Measurements from ENCODE around the gene MMP14. TPM values are rescaled to one million over a fixed set of nuclear protein-coding genes. Genes with fewer than 3 reads are reported as not detected.
A peak's percentile ranks its signal among the peaks of the same experiment; 100 is the strongest.

The MMP14 gene
- total and polyA plus RNA-seq, 7 experiments from 2014 or later = 1.8 to 6.6 (median 2.0) TPM; not detected in 2

DNA sequence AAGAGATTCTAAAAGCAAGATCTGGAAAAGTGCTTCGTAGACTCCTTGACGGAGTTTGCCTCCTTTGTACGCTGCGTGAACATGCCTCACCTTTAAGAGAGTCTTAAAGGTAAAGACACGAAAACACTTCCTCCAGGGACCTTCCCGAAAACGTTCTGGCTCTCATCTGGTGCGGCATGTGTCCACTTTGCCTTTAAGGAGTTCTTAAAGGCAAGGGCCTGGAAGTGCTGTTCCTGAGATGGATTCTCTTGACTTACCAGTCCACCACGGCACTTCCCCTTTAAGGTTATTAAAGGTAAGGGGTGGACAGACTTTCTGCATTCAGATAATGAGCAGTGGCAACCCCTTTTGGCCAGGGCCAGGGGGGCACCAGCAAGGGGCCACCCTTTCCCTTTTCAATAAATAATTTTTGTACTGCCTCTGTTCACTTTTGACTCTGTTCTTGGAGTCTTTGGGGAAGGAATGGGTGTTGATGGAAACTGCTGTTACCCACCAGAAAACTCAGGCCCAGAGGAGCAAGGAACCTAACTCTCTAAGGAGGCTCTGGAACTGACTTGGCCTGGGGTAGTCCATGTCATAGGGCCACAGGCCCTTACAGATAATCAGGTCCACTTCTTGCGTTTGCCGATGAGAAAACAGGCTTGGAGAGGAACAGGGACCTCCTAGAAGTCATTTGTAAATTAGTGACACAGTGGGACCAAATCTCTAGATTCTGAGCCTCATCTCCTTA, 51.0 kb downstream of the MMP14 start:
- peak overlapping the region; percentile 85 to 98 (median 96) for H3K27ac Mint-ChIP-seq
- H3K36me3 Mint-ChIP-seq = peaks cover 0 to 10% (median 5%) of the 10 kb centered on the region in 5 donors
- peaks cover 0 to 21% (median 0%) of the 10 kb centered on the region in 5 donors for H3K27me3 Mint-ChIP-seq
- intact Hi-C loops (cut with micrococcal nuclease) = loop anchor here (1.0 to 5.0 kb wide), 6 partner anchors 13 to 121 kb away; partner anchors contain the start of genes LRP10 (in 1 of the 2), MRPL52 (in 1 of the 2), OXA1L (in 1 of the 2) and PRMT5 (in 1 of the 2)
- peak in 6 of 9 donors; percentile 6 to 56 (median 41) for DNase-seq
- Histone ChIP-seq H3K4me1 (ENCODE audit: control insufficient read depth in 2 of 2, insufficient read depth in 2 of 2, low read length in 2 of 2) (peaks cover 21 to 53% of the 10 kb centered on the region in 2 donors), H3K4me3 (ENCODE audit: low read length) (peak overlapping the region; percentile 77), H3K9me3 (ENCODE audit: control insufficient read depth in 2 of 3, low read length in 3 of 3) (no peaks in the 10 kb centered on the region), H3K36me3 (ENCODE audit: control insufficient read depth in 2 of 3, insufficient read depth in 3 of 3, low read length in 3 of 3) (no peaks in the 10 kb centered on the region), H3K27ac (ENCODE audit: low read depth, low read length) (peak overlapping the region; percentile 75), H3K27me3 (ENCODE audit: control insufficient read depth in 2 of 2, insufficient read depth in 2 of 2, low read length in 2 of 2) (no peaks in the 10 kb centered on the region)
- H3K4me1 Mint-ChIP-seq = peaks cover 37 to 72% (median 65%) of the 10 kb centered on the region in 7 donors
- CTCF ChIA-PET = interaction anchor here (0.7 to 8.0 kb wide), 6 partner anchors 15 to 408 kb away, joined by 3 to 75 read pairs (median 9); partner anchors contain the start of genes LRP10 and RBM23
- H3K9me3 Mint-ChIP-seq = no peaks in the 10 kb centered on the region
- ATAC-seq = peak; percentile 47
- H3K4me3 Mint-ChIP-seq = peak overlapping the region; percentile 88 to 100 (median 92)
- POLR2A ChIA-PET = interaction anchor here (1.2 to 10.6 kb wide), 8 partner anchors 9 to 317 kb away, joined by 3 to 145 read pairs (median 4); partner anchors contain the start of genes DAD1, LRP10 and PRMT5

DNA sequence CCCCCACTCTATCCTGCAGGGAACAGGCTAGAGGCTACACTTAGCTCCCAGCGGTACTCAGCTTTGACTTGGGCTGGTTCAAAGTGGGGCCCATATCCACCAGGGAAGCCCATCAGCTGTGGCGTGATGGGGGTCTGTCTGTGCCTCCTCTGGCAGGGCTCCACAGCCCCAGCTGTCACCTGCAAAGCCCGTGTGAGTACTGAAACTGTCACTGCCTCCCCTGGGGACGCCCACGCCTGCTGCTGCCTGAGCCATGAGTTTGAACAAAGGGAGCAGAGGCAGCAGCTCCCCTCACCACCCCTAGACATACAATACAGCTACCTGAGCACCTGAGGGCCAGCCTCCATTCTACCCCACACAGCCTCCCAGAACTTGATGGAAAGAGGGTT, 51.6 kb downstream of the MMP14 start:
- H3K4me3 ChIP-seq (ENCODE audit: low read length) = peak overlapping the region; percentile 77
- peaks cover 21 to 53% of the 10 kb centered on the region in 2 donors for H3K4me1 ChIP-seq (ENCODE audit: control insufficient read depth in 2 of 2, insufficient read depth in 2 of 2, low read length in 2 of 2)
- Mint-ChIP-seq H3K4me1 (peaks cover 37 to 68% (median 59%) of the 10 kb centered on the region in 7 donors), H3K27me3 (peaks cover 0 to 19% (median 0%) of the 10 kb centered on the region in 5 donors), H3K27ac (peak overlapping the region; percentile 85 to 98 (median 96)), H3K36me3 (peaks cover 0 to 10% (median 6%) of the 10 kb centered on the region in 5 donors), H3K4me3 (peak overlapping the region; percentile 88 to 100 (median 92)), H3K9me3 (no peaks in the 10 kb centered on the region)
- H3K9me3 ChIP-seq (ENCODE audit: control insufficient read depth in 2 of 3, low read length in 3 of 3) = no peaks in the 10 kb centered on the region
- DNase-seq = peak in 6 of 9 donors; percentile 28 to 53 (median 42)
- intact Hi-C loops (cut with micrococcal nuclease) = loop anchor here (1.0 to 5.0 kb wide), 6 partner anchors 12 to 122 kb away; partner anchors contain the start of genes RBM23 (in 2 of the 2), LRP10 (in 1 of the 2), MRPL52 (in 1 of the 2) and OXA1L (in 1 of the 2)
- H3K36me3 ChIP-seq (ENCODE audit: control insufficient read depth in 2 of 3, insufficient read depth in 3 of 3, low read length in 3 of 3) = no peaks in the 10 kb centered on the region
- no peaks in the 10 kb centered on the region for H3K27me3 ChIP-seq (ENCODE audit: control insufficient read depth in 2 of 2, insufficient read depth in 2 of 2, low read length in 2 of 2)
- ChIA-PET POLR2A (interaction anchor here (1.2 to 10.6 kb wide), 7 partner anchors 8 to 299 kb away, joined by 3 to 145 read pairs (median 5); partner anchors contain the start of genes DAD1, LRP10 and RBM23), CTCF (interaction anchor here (0.7 to 8.0 kb wide), 5 partner anchors 12 to 409 kb away, joined by 3 to 75 read pairs (median 8); partner anchors contain the start of genes LRP10 and RBM23)
- ATAC-seq = peak; percentile 18
- H3K27ac ChIP-seq (ENCODE audit: low read depth, low read length) = peak overlapping the region; percentile 75

DNA sequence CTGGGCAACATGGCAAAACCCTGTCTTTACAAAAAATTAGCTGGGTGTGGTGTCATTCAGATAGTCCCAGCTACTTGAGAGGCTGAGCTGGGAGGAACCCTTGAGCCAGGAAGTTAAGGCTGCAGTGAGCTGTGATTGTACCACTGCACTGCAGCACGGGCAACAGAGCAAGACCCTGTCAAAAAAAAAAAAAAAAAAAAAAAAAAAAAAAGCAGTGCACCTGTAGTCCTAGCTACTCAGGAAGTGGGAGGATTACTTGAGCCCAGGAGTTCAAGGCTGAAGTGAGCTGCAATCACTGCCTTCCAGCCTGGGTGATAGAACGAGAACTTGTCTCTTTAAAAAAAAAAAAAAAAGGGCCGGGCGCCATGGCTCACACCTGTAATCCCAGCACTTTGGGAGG, 52.3 kb downstream of the MMP14 start:
- Mint-ChIP-seq H3K9me3 (no peaks in the 10 kb centered on the region), H3K27me3 (peaks cover 0 to 16% (median 0%) of the 10 kb centered on the region in 5 donors), H3K27ac (peak overlapping the region; percentile 42 to 98 (median 96)), H3K4me3 (peak overlapping the region; percentile 33 to 100 (median 92)), H3K4me1 (peaks cover 34 to 61% (median 53%) of the 10 kb centered on the region in 7 donors), H3K36me3 (peaks cover 0 to 15% (median 8%) of the 10 kb centered on the region in 5 donors)
- Histone ChIP-seq H3K9me3 (ENCODE audit: control insufficient read depth in 2 of 3, low read length in 3 of 3) (no peaks in the 10 kb centered on the region), H3K4me3 (ENCODE audit: low read length) (peak overlapping the region; percentile 77), H3K36me3 (ENCODE audit: control insufficient read depth in 2 of 3, insufficient read depth in 3 of 3, low read length in 3 of 3) (no peaks in the 10 kb centered on the region), H3K4me1 (ENCODE audit: control insufficient read depth in 2 of 2, insufficient read depth in 2 of 2, low read length in 2 of 2) (peaks cover 21 to 47% of the 10 kb centered on the region in 2 donors), H3K27ac (ENCODE audit: low read depth, low read length) (peak overlapping the region; percentile 75), H3K27me3 (ENCODE audit: control insufficient read depth in 2 of 2, insufficient read depth in 2 of 2, low read length in 2 of 2) (no peaks in the 10 kb centered on the region)
- intact Hi-C loops (cut with micrococcal nuclease) = loop anchor here (1.0 to 5.0 kb wide), 2 partner anchors 31 to 61 kb away; partner anchors contain the start of genes MRPL52 (in 1 of the 2) and RBM23 (in 1 of the 2)
- ChIA-PET POLR2A (interaction anchor here (0.7 to 10.6 kb wide), 9 partner anchors 8 to 1046 kb away, joined by 3 to 145 read pairs (median 5); partner anchors contain the start of genes DAD1, LRP10 and RBM23), CTCF (interaction anchor here (0.6 to 8.0 kb wide), 13 partner anchors 8 to 944 kb away, joined by 3 to 75 read pairs (median 5); partner anchors contain the start of genes LRP10 and RBM23)
- no peak for ATAC-seq
- peak in 5 of 9 donors; percentile 14 to 48 (median 29) for DNase-seq

DNA sequence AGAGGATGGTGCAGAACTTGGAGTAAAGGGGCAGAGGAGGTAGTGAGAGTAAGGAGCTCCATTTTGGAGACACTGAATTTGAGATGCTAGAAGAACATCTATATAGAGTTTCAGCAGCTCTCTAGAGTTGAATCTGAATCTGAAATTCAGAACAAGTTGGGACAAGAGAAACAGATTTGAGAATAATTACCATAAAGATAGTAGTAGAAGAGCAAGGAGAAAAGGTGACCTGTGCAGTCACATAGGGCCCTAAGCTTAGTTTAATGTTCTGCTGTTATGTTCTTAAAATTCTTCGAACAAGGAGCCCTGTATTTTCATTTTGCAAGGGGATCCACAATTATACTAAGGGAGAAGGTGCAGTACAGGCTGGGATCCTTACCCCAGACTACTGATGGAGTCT, 54.0 kb downstream of the MMP14 start:
- Histone ChIP-seq H3K9me3 (ENCODE audit: control insufficient read depth in 2 of 3, low read length in 3 of 3) (no peaks in the 10 kb centered on the region), H3K27ac (ENCODE audit: low read depth, low read length) (no peak overlapping the region), H3K4me1 (ENCODE audit: control insufficient read depth in 2 of 2, insufficient read depth in 2 of 2, low read length in 2 of 2) (peaks cover 21 to 40% of the 10 kb centered on the region in 2 donors), H3K36me3 (ENCODE audit: control insufficient read depth in 2 of 3, insufficient read depth in 3 of 3, low read length in 3 of 3) (no peaks in the 10 kb centered on the region), H3K27me3 (ENCODE audit: control insufficient read depth in 2 of 2, insufficient read depth in 2 of 2, low read length in 2 of 2) (no peaks in the 10 kb centered on the region), H3K4me3 (ENCODE audit: low read length) (no peak overlapping the region)
- peaks cover 29 to 47% (median 39%) of the 10 kb centered on the region in 7 donors for H3K4me1 Mint-ChIP-seq
- DNase-seq = no peak
- POLR2A ChIA-PET = interaction anchor here (0.6 to 10.6 kb wide), 10 partner anchors 10 to 344 kb away, joined by 3 to 145 read pairs (median 3); partner anchors contain the start of genes LRP10 and RBM23
- intact Hi-C loops (cut with micrococcal nuclease) = no loop called here
- peak overlapping the region in 5 of 10 donors; percentile 1 to 100 (median 61) for H3K4me3 Mint-ChIP-seq
- peaks cover 0 to 11% (median 0%) of the 10 kb centered on the region in 5 donors for H3K27me3 Mint-ChIP-seq
- ATAC-seq = no peak
- CTCF ChIA-PET = interaction anchor here (0.9 to 3.9 kb wide), 3 partner anchors 9 to 38 kb away, joined by 3 to 18 read pairs (median 4); no protein-coding TSS in a partner anchor
- peak overlapping the region in 6 of 9 donors; percentile 3 to 96 (median 43) for H3K27ac Mint-ChIP-seq
- H3K9me3 Mint-ChIP-seq = no peaks in the 10 kb centered on the region
- peaks cover 0 to 15% (median 12%) of the 10 kb centered on the region in 5 donors for H3K36me3 Mint-ChIP-seq

DNA sequence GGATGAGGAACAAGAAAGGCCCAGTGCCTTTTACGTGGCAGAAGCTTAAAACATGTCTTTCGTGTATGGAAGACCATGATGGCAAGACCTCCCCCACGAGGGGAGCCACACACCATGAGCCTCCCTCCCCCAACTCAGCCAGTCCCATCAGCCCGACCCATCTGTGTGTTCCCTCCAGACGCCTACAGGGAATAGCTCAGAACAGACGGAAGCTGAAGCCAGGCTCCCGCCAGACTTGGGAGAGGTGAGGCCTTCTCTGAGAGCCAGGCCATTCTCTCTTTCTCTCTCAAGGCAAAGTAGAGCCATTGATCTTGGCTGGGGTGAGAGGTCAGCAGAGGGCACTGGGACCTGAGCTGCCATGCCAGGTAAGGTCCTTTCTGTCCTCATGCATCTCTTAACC, 56.1 kb downstream of the MMP14 start:
- H3K4me3 Mint-ChIP-seq = no peak overlapping the region
- peaks cover 0 to 3% (median 0%) of the 10 kb centered on the region in 3 experiments for H3K36me3 ChIP-seq (ENCODE audit: control insufficient read depth in 2 of 3, insufficient read depth in 3 of 3, low read length in 3 of 3)
- no peaks in the 10 kb centered on the region for H3K9me3 ChIP-seq (ENCODE audit: control insufficient read depth in 2 of 3, low read length in 3 of 3)
- peaks cover 21 to 31% (median 24%) of the 10 kb centered on the region in 7 donors for H3K4me1 Mint-ChIP-seq
- DNase-seq = no peak
- intact Hi-C loops (cut with micrococcal nuclease) = no loop called here
- ATAC-seq = no peak
- no peak overlapping the region for H3K4me3 ChIP-seq (ENCODE audit: low read length)
- H3K27me3 Mint-ChIP-seq = no peaks in the 10 kb centered on the region
- CTCF ChIA-PET = interaction anchor here (1.4 to 1.7 kb wide), 3 partner anchors 10 to 20 kb away, joined by 3 to 6 read pairs (median 3); no protein-coding TSS in a partner anchor
- H3K36me3 Mint-ChIP-seq = peaks cover 0 to 15% (median 12%) of the 10 kb centered on the region in 5 donors
- no peak overlapping the region for H3K27ac ChIP-seq (ENCODE audit: low read depth, low read length)
- H3K27ac Mint-ChIP-seq = no peak overlapping the region
- POLR2A ChIA-PET = no interaction called here
- peaks cover 10 to 25% of the 10 kb centered on the region in 2 donors for H3K4me1 ChIP-seq (ENCODE audit: control insufficient read depth in 2 of 2, insufficient read depth in 2 of 2, low read length in 2 of 2)
- no peaks in the 10 kb centered on the region for H3K9me3 Mint-ChIP-seq
- no peaks in the 10 kb centered on the region for H3K27me3 ChIP-seq (ENCODE audit: control insufficient read depth in 2 of 2, insufficient read depth in 2 of 2, low read length in 2 of 2)

DNA sequence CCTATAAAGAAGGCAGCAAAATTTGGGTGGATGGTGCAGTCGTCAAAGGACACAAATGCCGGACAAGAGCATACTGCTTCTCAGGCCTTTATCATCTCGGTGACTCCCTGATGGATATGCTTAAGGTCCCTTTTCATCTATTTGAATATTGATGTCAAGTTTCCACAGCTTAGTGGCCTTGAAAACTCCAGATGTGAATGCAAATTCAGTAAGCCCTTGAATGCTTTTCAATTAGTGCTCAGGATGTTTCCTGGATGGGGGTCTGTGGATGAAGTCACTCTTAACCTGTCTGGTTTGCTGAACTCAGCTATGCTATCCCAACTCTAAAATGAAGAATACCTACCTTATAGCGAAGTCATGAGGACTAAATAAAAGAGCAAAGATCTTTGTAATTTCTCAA, 57.3 kb downstream of the MMP14 start:
- H3K4me3 Mint-ChIP-seq = no peak overlapping the region
- no peak overlapping the region for H3K27ac ChIP-seq (ENCODE audit: low read depth, low read length)

More for the DNA sequence above, 57.3 kb downstream of the MMP14 start:
- no peak for ATAC-seq
- POLR2A ChIA-PET = interaction anchor here (1.5 kb wide), 1 partner anchor 11 kb away, joined by 4 read pairs; the partner anchor contains the start of gene REM2
- Mint-ChIP-seq H3K27ac (peak overlapping the region in 1 of 9 donors; percentile 41), H3K9me3 (no peaks in the 10 kb centered on the region), H3K36me3 (peaks cover 0 to 19% (median 12%) of the 10 kb centered on the region in 5 donors), H3K27me3 (no peaks in the 10 kb centered on the region), H3K4me1 (peaks cover 11 to 21% (median 18%) of the 10 kb centered on the region in 7 donors)
- CTCF ChIA-PET = interaction anchor here (0.6 to 1.2 kb wide), 2 partner anchors 39 to 71 kb away, joined by 4 read pairs; no protein-coding TSS in a partner anchor
- H3K9me3 ChIP-seq (ENCODE audit: control insufficient read depth in 2 of 3, low read length in 3 of 3) = no peaks in the 10 kb centered on the region
- H3K4me1 ChIP-seq (ENCODE audit: control insufficient read depth in 2 of 2, insufficient read depth in 2 of 2, low read length in 2 of 2) = peaks cover 2 to 14% of the 10 kb centered on the region in 2 donors
- intact Hi-C loops (cut with micrococcal nuclease) = no loop called here
- no peak for DNase-seq
- H3K27me3 ChIP-seq (ENCODE audit: control insufficient read depth in 2 of 2, insufficient read depth in 2 of 2, low read length in 2 of 2) = no peaks in the 10 kb centered on the region
- H3K36me3 ChIP-seq (ENCODE audit: control insufficient read depth in 2 of 3, insufficient read depth in 3 of 3, low read length in 3 of 3) = peaks cover 0 to 3% (median 0%) of the 10 kb centered on the region in 3 experiments
- no peak overlapping the region for H3K4me3 ChIP-seq (ENCODE audit: low read length)
